Prostate gland (tissue), 2 donors: Measurements from ENCODE around the gene SIGLEC10.

Experiments used
- POLR2A ChIP-seq: fragments of 450-650 bp; IDR thresholded peaks from one replicate; pipeline ENCODE4 v1.6.1; 2016; ENCODE audit warnings: antibody characterized with exemption, mild to moderate bottlenecking
- POLR2AphosphoS5 ChIP-seq: sonication (generic); formaldehyde crosslinking; IDR thresholded peaks from one replicate; pipeline ENCODE4 v1.6.1; 2017; ENCODE audit warnings: antibody characterized with exemption
- TF ChIP-seq, protein P1 (sequence below), 4 experiments: fragments of 200-600 bp in 2 of 4; fragments of 450-650 bp in 2 of 4; sonication (generic) in 2 of 4; IDR thresholded peaks; 1 replicate in 3 of 4; 2 replicates in 1 of 4; pipeline ENCODE4 v1.5.1; 2016 to 2019; ENCODE audit warnings: antibody characterized with exemption in 4 of 4, mild to moderate bottlenecking in 2 of 4, moderate library complexity in 2 of 4

DNA sequence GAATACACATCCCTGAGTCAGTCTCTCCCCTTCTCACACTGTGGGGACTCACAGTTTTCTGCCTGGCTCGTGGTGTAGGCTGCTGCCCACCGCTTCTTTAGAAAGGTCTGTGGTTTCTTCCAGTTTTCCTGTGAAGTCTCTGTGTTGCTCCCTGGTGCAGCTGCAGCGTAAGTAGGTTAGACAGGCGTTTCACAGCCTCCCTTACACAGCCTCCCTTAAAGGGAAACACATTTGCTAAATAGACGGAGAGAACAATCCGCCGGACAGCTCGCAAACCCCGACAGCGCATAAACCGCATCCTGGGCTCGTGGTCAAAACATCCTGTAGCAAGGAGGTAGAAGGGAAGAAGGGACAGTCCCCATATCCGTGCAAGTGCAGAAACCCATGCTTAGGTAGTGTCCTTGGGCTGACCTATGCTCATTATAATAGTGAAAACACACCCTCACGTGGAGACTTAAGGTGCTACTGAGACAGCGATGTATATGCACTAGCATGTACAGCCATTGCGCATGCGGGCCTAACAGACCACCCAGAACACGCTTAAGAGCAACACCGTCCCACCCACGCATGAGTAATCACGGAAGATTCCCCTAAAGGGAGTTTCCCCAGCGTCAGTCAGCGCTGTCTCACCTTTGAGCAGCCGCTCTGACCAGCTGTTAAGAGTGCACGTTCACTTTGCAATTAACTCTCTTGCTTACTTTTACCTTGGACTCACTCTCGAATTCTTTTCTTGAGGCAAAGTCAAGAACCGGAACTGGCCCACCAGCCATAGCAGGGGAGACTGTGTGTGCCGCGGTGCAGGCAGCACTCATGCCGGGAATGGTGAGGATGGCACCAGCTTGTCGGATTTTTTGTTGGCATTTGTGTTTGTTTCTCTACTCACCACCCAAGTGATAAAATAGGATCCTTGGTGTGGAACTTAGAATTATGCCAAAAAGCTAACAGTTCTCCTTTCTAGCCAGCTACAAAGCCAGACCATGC, 24.3 kb upstream of the SIGLEC10 start:
- TF ChIP-seq, protein P1, sequence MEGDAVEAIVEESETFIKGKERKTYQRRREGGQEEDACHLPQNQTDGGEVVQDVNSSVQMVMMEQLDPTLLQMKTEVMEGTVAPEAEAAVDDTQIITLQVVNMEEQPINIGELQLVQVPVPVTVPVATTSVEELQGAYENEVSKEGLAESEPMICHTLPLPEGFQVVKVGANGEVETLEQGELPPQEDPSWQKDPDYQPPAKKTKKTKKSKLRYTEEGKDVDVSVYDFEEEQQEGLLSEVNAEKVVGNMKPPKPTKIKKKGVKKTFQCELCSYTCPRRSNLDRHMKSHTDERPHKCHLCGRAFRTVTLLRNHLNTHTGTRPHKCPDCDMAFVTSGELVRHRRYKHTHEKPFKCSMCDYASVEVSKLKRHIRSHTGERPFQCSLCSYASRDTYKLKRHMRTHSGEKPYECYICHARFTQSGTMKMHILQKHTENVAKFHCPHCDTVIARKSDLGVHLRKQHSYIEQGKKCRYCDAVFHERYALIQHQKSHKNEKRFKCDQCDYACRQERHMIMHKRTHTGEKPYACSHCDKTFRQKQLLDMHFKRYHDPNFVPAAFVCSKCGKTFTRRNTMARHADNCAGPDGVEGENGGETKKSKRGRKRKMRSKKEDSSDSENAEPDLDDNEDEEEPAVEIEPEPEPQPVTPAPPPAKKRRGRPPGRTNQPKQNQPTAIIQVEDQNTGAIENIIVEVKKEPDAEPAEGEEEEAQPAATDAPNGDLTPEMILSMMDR (IDR thresholded peaks at IDR 0.05), result no peak
- TF ChIP-seq POLR2A, result no peak
- no peak for TF ChIP-seq POLR2AphosphoS5
